Lung (tissue), 12 donors: ENCODE data around the gene POLE. TPM values are rescaled to one million over a fixed set of nuclear protein-coding genes. Genes with fewer than 3 reads are reported as not detected.

ENCODE experiments used
- ATAC-seq: fragments of 200-7000 bp; cut with Tn5 transposase; one replicate; pipeline ENCODE4 v1.9.1; 2020; ENCODE audit warnings: moderate number of reproducible peaks; ENCODE audit not compliant: insufficient read depth, low FRiP score
- DNase-seq, 3 donors: peaks; one replicate each; pipeline ENCODE4 v3.0.0-alpha.2; 2013 to 2017
- H3K27ac ChIP-seq, 2 donors: one replicate each; pipeline ENCODE4 v1.5.1; 2013; ENCODE audit warnings: mild to moderate bottlenecking in 2 of 2, moderate library complexity in 2 of 2, control low read depth in 1 of 2, inconsistent platforms in 1 of 2, low read depth in 1 of 2, low read length in 1 of 2
- H3K27me3 ChIP-seq, 3 donors: one replicate each; pipeline ENCODE4 v1.5.1; 2013; ENCODE audit warnings: low read length in 2 of 3; ENCODE audit not compliant: control insufficient read depth in 3 of 3, insufficient read depth in 3 of 3
- H3K36me3 ChIP-seq, 4 donors: one replicate each; pipeline ENCODE4 v1.5.1; 2013; ENCODE audit warnings: low read length in 4 of 4, mild to moderate bottlenecking in 1 of 4, moderate library complexity in 1 of 4; ENCODE audit not compliant: control insufficient read depth in 4 of 4, insufficient read depth in 4 of 4
- H3K4me1 ChIP-seq, 5 donors: one replicate each; pipeline ENCODE4 v1.5.1; 2013; ENCODE audit warnings: low read length in 5 of 5, mild to moderate bottlenecking in 2 of 5, moderate library complexity in 1 of 5; ENCODE audit not compliant: control insufficient read depth in 5 of 5, insufficient read depth in 5 of 5
- H3K4me3 ChIP-seq: one replicate; pipeline ENCODE4 v1.5.1; 2013; ENCODE audit warnings: mild to moderate bottlenecking, control low read depth, moderate library complexity
- H3K9ac ChIP-seq, 2 donors: one replicate each; pipeline ENCODE4 v1.5.1; 2013; ENCODE audit warnings: low read length in 2 of 2, control low read depth in 1 of 2; ENCODE audit not compliant: insufficient read depth in 1 of 2
- H3K9me3 ChIP-seq, 4 donors: one replicate each; pipeline ENCODE4 v1.5.1; 2013; ENCODE audit warnings: low read length in 3 of 4, mild to moderate bottlenecking in 1 of 4, moderate library complexity in 1 of 4; ENCODE audit not compliant: control insufficient read depth in 4 of 4, insufficient read depth in 3 of 4
- WGBS, 2 donors: extraction: QIAGEN DNeasy Blood & Tissue Kit; methylation state at CpG; one replicate each; pipeline ENCODE4 v1.1.7; 2013; 5-methylcytosine and 5-hydroxymethylcytosine counted together
- polyA plus RNA-seq, 2 donors: library from polyadenylated mRNA; stranded (reverse); fragments of 200-250 nt; gene quantifications; one replicate each; pipeline ENCODE4 v1.2.1, GENCODE V29; 2013
- total RNA-seq, 2 donors: library from RNA; depleted of rRNA in 1 of 2; stranded (reverse); fragments of >200 nt in 1 of 2; gene quantifications; one replicate each; pipeline ENCODE4 v1.2.1, GENCODE V29; 2014 to 2021
- TF ChIP-seq, protein P1 (sequence below): IDR thresholded peaks from 2 replicates; pipeline ENCODE4 v1.5.1; 2012; ENCODE audit warnings: mild to moderate bottlenecking; ENCODE audit errors: control extremely low read depth, extremely low read depth
- donor health status: control.
- donor health status: control.
- donor health status: Bipolar disorder and iron deficiency.
- donor health status: healthy.
- donor health status: DM: yes; HTN: yes; CAD: no.

The POLE gene
- total and polyA plus RNA-seq, 4 donors = 9.3 to 49.9 (median 25.3) TPM

DNA sequence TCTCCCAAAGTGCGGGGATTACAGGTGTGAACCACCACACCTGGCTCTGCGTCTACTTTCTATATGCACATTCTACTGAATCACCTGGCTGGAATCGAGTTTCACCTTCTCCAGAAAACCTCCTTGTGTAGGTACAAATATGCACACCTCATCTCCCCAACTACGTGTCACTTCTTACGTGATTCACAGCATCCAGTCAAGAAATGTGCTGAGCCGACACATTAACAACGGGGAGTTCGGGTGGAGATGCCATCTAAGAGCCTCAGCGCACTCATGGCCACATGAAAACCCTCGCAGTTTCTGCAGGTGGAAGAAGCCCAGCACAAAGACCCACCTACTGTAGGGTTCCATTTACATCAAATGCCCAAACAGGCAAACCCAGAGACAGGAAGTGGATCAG lies 39.3 kb downstream of the POLE start:
- Histone ChIP-seq H3K9ac (no peak overlapping the region), H3K27ac (no peak overlapping the region), H3K36me3 (peaks cover 5 to 32% (median 18%) of the 10 kb centered on the region in 4 donors), H3K9me3 (no peaks in the 10 kb centered on the region), H3K27me3 (no peaks in the 10 kb centered on the region), H3K4me1 (no peaks in the 10 kb centered on the region), H3K4me3 (no peak overlapping the region)
- no peak for ATAC-seq
- 95 to 99% methylated on average over 10 of the region's 10 CpGs for WGBS, 2 donors
- TF ChIP-seq, protein P1, sequence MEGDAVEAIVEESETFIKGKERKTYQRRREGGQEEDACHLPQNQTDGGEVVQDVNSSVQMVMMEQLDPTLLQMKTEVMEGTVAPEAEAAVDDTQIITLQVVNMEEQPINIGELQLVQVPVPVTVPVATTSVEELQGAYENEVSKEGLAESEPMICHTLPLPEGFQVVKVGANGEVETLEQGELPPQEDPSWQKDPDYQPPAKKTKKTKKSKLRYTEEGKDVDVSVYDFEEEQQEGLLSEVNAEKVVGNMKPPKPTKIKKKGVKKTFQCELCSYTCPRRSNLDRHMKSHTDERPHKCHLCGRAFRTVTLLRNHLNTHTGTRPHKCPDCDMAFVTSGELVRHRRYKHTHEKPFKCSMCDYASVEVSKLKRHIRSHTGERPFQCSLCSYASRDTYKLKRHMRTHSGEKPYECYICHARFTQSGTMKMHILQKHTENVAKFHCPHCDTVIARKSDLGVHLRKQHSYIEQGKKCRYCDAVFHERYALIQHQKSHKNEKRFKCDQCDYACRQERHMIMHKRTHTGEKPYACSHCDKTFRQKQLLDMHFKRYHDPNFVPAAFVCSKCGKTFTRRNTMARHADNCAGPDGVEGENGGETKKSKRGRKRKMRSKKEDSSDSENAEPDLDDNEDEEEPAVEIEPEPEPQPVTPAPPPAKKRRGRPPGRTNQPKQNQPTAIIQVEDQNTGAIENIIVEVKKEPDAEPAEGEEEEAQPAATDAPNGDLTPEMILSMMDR = no peak
- no peak for DNase-seq

DNA sequence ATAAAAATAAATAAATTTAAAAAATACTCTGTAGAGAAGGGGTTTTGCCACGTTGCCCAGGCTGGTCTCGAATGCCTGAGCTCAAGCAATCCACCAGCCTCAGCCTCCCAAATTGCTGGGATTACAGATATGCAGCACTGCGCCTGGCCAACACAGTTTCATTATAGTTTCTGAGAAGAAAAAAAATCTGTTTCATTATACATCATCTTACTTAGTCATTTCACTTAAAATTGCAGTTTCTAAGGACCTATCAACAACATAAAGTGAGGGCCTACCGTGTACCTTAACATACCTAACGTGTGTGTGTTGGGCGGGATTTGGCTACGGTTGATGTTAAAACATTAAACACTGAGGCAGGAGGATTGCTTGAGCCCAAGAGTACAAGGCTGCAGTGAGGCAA lies 40.3 kb downstream of the POLE start:
- Histone ChIP-seq H3K9ac (no peak overlapping the region), H3K27me3 (no peaks in the 10 kb centered on the region), H3K9me3 (no peaks in the 10 kb centered on the region), H3K4me1 (no peaks in the 10 kb centered on the region), H3K4me3 (no peak overlapping the region), H3K36me3 (peaks cover 5 to 40% (median 21%) of the 10 kb centered on the region in 4 donors), H3K27ac (no peak overlapping the region)
- DNase-seq (no peak), ATAC-seq (no peak)
- TF ChIP-seq, protein P1 = no peak
- WGBS, 2 donors = 94 to 95% methylated on average over 7 of the region's 7 CpGs

DNA sequence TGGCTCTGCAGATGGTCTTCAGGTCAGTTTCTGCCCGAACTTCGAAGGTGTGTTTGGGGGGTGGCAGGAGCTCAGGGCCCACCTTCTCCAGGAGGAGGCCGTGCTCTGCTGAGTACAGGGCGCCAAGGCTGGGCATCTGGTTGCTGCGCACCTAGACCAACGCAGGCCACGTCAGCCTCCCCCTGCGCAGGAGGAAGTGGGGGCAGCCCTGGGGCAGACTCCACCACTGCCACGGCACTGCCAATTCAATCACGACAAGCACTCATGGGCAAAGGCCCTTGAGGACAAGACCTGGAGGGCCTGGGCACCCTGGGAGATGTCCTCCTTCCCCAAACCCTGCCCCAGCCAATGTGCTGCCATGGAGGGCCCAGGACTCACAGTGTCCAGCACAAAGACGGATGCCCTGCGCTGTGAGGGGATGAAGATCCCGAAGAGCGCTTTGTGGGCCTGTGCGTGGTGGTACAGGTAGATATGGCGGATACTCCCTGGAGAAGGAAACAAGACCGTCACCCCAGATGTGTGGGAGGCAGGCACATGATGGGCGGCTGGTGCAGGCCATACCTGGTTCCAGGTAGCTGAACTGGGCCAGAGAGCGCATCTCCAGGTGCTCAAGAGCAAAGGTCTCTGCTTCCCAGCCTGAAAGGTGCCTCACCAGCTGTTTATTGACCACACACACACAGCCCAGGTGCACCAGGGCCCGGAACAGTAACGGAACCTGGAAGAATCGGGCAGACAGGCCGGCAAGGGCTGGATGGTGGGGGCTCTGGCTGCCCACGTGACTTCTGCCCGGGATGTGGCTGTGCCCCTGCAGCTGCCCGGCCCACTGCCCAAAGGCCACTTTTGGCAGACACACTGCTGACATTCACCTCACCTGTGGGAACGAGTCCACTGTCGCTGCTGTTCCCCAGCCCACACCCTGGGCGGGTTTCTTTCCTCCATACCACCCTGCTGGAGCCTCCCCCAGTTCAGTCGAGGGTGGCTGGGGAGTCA lies 44.0 kb downstream of the POLE start:
- H3K27me3 ChIP-seq = no peaks in the 10 kb centered on the region
- ATAC-seq (no peak), DNase-seq (no peak)
- WGBS, 2 donors = 94 to 96% methylated on average over 30 of the region's 30 CpGs
- TF ChIP-seq, protein P1 = no peak
- no peaks in the 10 kb centered on the region for H3K9me3 ChIP-seq
- peaks cover 0 to 30% (median 27%) of the 10 kb centered on the region in 4 donors for H3K36me3 ChIP-seq
- no peak overlapping the region for H3K27ac ChIP-seq
- no peak overlapping the region for H3K9ac ChIP-seq
- H3K4me3 ChIP-seq = no peak overlapping the region
- no peaks in the 10 kb centered on the region for H3K4me1 ChIP-seq
